ENCODE measurements around the gene GDF11.

GDF11 gene

GRCh38 chr12:55795950-55796349, 53.0 kb downstream of the GDF11 start:
- DNase-seq (ENCODE audit: low read depth in 2 of 2), result no peak

- no peak for DNase-seq (ENCODE audit: low read depth in 2 of 2)
Observed at GRCh38 chr12:55797068-55797467, 54.1 kb downstream of the GDF11 start.

GRCh38 chr12:55797550-55797949, 54.6 kb downstream of the GDF11 start:
- no peak for DNase-seq (ENCODE audit: low read depth in 2 of 2)
